WERI-Rb-1 (cell line): ENCODE measurements around the gene CNN1.
A peak's percentile ranks its signal among the peaks of the same experiment; 100 is the strongest.
"Not testable (repeated sequence)": the region's sequence is repeated elsewhere in the genome, so short reads cannot be mapped to it uniquely, and the experiment has no call there.

Experiments used
- DNase-seq: peaks from one replicate; pipeline ENCODE4 v3.0.0-alpha.2; 2020
- H3K27ac ChIP-seq: fragments of 250-450 bp; sonication (Bioruptor Pico); 2 replicates; pipeline ENCODE4 v1.5.1; 2020; ENCODE audit warnings: mild to moderate bottlenecking, moderate library complexity
- H3K27me3 ChIP-seq: fragments of 250-450 bp; sonication (Bioruptor Pico); 2 replicates; pipeline ENCODE4 v1.5.1; 2021; ENCODE audit warnings: mild to moderate bottlenecking, low read depth, moderate library complexity; ENCODE audit not compliant: insufficient read depth, severe bottlenecking
- H3K36me3 ChIP-seq: fragments of 250-450 bp; sonication (Bioruptor Pico); 2 replicates; pipeline ENCODE4 v1.5.1; 2020; ENCODE audit warnings: mild to moderate bottlenecking, moderate library complexity
- H3K4me3 ChIP-seq: 2 replicates; pipeline ENCODE4 v1.5.1; 2011; ENCODE audit warnings: low read depth, mild to moderate bottlenecking, control low read depth, low read length
- H3K9me3 ChIP-seq: fragments of 250-450 bp; sonication (Bioruptor Pico); 2 replicates; pipeline ENCODE4 v1.5.1; 2021; ENCODE audit warnings: mild to moderate bottlenecking, moderate library complexity; ENCODE audit not compliant: severe bottlenecking
- CTCF ChIP-seq: IDR thresholded peaks from 2 replicates; pipeline ENCODE4 v1.5.1; 2011; ENCODE audit warnings: low read depth, mild to moderate bottlenecking, control low read depth, inconsistent platforms, low read length

CNN1 gene

GRCh38 chr19:11566164-11566563, 27.5 kb downstream of the CNN1 start:
- H3K27ac ChIP-seq: no peak overlapping the region

GRCh38 chr19:11570039-11570462, 31.4 kb downstream of the CNN1 start:
- Histone ChIP-seq H3K27me3 (no peaks in the 10 kb centered on the region), H3K27ac (no peak overlapping the region), H3K36me3 (no peaks in the 10 kb centered on the region), H3K4me3 (no peak overlapping the region), H3K9me3 (no peaks in the 10 kb centered on the region)
- no peak for DNase-seq
- no peak for TF ChIP-seq CTCF

More at GRCh38 chr19:11566164-11566563, 27.5 kb downstream of the CNN1 start:
- no peaks in the 10 kb centered on the region for H3K27me3 ChIP-seq
- no peak overlapping the region for H3K4me3 ChIP-seq
- H3K9me3 ChIP-seq: no peaks in the 10 kb centered on the region
- TF ChIP-seq CTCF: no peak
- H3K36me3 ChIP-seq: no peaks in the 10 kb centered on the region
- no peak for DNase-seq

GRCh38 chr19:11573354-11573753, 34.7 kb downstream of the CNN1 start:
- not testable (repeated sequence) for DNase-seq, H3K4me3 ChIP-seq, H3K9me3 ChIP-seq, H3K27ac ChIP-seq, H3K36me3 ChIP-seq, H3K27me3 ChIP-seq

GRCh38 chr19:11573763-11574162, 35.1 kb downstream of the CNN1 start:
- not testable (repeated sequence) for DNase-seq, H3K27me3 ChIP-seq, H3K9me3 ChIP-seq, H3K4me3 ChIP-seq, H3K36me3 ChIP-seq, H3K27ac ChIP-seq

- Histone ChIP-seq H3K4me3 (no peak overlapping the region), H3K36me3 (no peaks in the 10 kb centered on the region), H3K27ac (no peak overlapping the region), H3K27me3 (no peaks in the 10 kb centered on the region), H3K9me3 (no peaks in the 10 kb centered on the region)
- no peak for TF ChIP-seq CTCF
- no peak for DNase-seq
Measured at GRCh38 chr19:11574689-11575088, 36.0 kb downstream of the CNN1 start.

- Histone ChIP-seq H3K27me3 (no peaks in the 10 kb centered on the region), H3K36me3 (no peaks in the 10 kb centered on the region), H3K4me3 (no peak overlapping the region), H3K9me3 (no peaks in the 10 kb centered on the region), H3K27ac (no peak overlapping the region)
- DNase-seq: no peak
- TF ChIP-seq CTCF: no peak
Measured at GRCh38 chr19:11576227-11576626, 37.6 kb downstream of the CNN1 start.

- H3K27me3 ChIP-seq: no peaks in the 10 kb centered on the region
- H3K9me3 ChIP-seq: no peaks in the 10 kb centered on the region
- DNase-seq: peak; percentile 68
- no peaks in the 10 kb centered on the region for H3K36me3 ChIP-seq
- TF ChIP-seq CTCF: no peak
- H3K4me3 ChIP-seq: peak within 1 kb of the TSS; percentile 32
- peak within 1 kb of the TSS; percentile 77 for H3K27ac ChIP-seq
Measured at GRCh38 chr19:11577451-11578257, 39.0 kb downstream of the CNN1 start, which contains the start of gene ACP5. Gene ACP5, minus strand, starts transcription at chr19:11577645. Its CDS starts 328 bp downstream, at chr19:11577317.
